ENCODE results near the gene GNAQ. TPM values are rescaled to one million over a fixed set of nuclear protein-coding genes. Genes with fewer than 3 reads are reported as not detected.

GNAQ gene
- polyA plus RNA-seq, 1 experiment, result 21.4 TPM

- H3K4me3 ChIP-seq (ENCODE audit: low read depth, low read length), result no peak overlapping the region
- ChIA-PET CTCF (interaction anchor here (0.9 to 1.0 kb wide), 2 partner anchors 15 to 303 kb away, joined by 3 read pairs; no protein-coding TSS in a partner anchor), POLR2A (no interaction called here)
- no peak for TF ChIP-seq CTCF (IDR thresholded peaks at IDR 0.05; ENCODE audit: insufficient read depth, low read depth, low read length)
- H3K36me3 ChIP-seq (ENCODE audit: control insufficient read depth, insufficient read depth, low read length), result no peaks in the 10 kb centered on the region
- H3K27me3 ChIP-seq (ENCODE audit: control insufficient read depth, insufficient read depth, low read length), result no peaks in the 10 kb centered on the region
- DNase-seq (ENCODE audit: low read depth), result no peak
Observed at GRCh38 chr9:77673941-77674791, 357.4 kb downstream of the GNAQ start.

GRCh38 chr9:77672183-77672582 lies 359.4 kb downstream of the GNAQ start:
- no peaks in the 10 kb centered on the region for H3K36me3 ChIP-seq (ENCODE audit: control insufficient read depth, insufficient read depth, low read length)
- no peaks in the 10 kb centered on the region for H3K27me3 ChIP-seq (ENCODE audit: control insufficient read depth, insufficient read depth, low read length)
- no peak for TF ChIP-seq CTCF (IDR thresholded peaks at IDR 0.05; ENCODE audit: insufficient read depth, low read depth, low read length)
- no peak for DNase-seq (ENCODE audit: low read depth)
- ChIA-PET POLR2A (no interaction called here), CTCF (no interaction called here)
- no peak overlapping the region for H3K4me3 ChIP-seq (ENCODE audit: low read depth, low read length)

GRCh38 chr9:77667151-77667550 lies 364.5 kb downstream of the GNAQ start:
- no peak for TF ChIP-seq CTCF (IDR thresholded peaks at IDR 0.05; ENCODE audit: insufficient read depth, low read depth, low read length)
- ChIA-PET CTCF (no interaction called here), POLR2A (no interaction called here)
- Histone ChIP-seq H3K27me3 (ENCODE audit: control insufficient read depth, insufficient read depth, low read length) (no peaks in the 10 kb centered on the region; the same call in 1 of the 2 replicates), H3K4me3 (ENCODE audit: low read depth, low read length) (no peak overlapping the region), H3K36me3 (ENCODE audit: control insufficient read depth, insufficient read depth, low read length) (no peaks in the 10 kb centered on the region)
- no peak for DNase-seq (ENCODE audit: low read depth)

Other genes starting within 250 kb of the GNAQ start
- 4.5 and 9.7 TPM in 2 replicates for gene CEP78, start 204.3 kb upstream of the GNAQ start, polyA plus RNA-seq (2011; rRNA removed)

Measured in BJ (cell line).